SJSA1 (cell line): Measurements from ENCODE around the gene MOB3C. TPM values are rescaled to one million over a fixed set of nuclear protein-coding genes. Genes with fewer than 3 reads are reported as not detected.

Source experiments
- DNase-seq, 2 experiments: peaks; one replicate each; pipeline ENCODE4 v3.0.0-alpha.2; 2015 to 2020; ENCODE audit warnings: low spot score in 2 of 2, low read depth in 1 of 2
- H3K27ac ChIP-seq: fragments of 250-450 bp; sonication (Bioruptor Pico); 2 replicates; pipeline ENCODE4 v1.5.1; 2020; ENCODE audit warnings: mild to moderate bottlenecking, moderate library complexity
- H3K27me3 ChIP-seq: fragments of 250-450 bp; sonication (Bioruptor Pico); replicated peaks from 2 replicates; pipeline ENCODE4 v1.5.1; 2020; ENCODE audit warnings: mild to moderate bottlenecking, moderate library complexity
- H3K36me3 ChIP-seq: fragments of 250-450 bp; sonication (Bioruptor Pico); 2 replicates; pipeline ENCODE4 v1.5.1; 2020; ENCODE audit warnings: mild to moderate bottlenecking
- H3K4me1 ChIP-seq: fragments of 250-450 bp; sonication (Bioruptor Pico); replicated peaks from 2 replicates; pipeline ENCODE4 v1.6.1; 2021; ENCODE audit warnings: mild to moderate bottlenecking
- H3K4me3 ChIP-seq: fragments of 250-450 bp; sonication (Bioruptor Pico); 2 replicates; pipeline ENCODE4 v1.5.1; 2020; ENCODE audit warnings: mild to moderate bottlenecking
- H3K9me3 ChIP-seq: fragments of 250-450 bp; sonication (Bioruptor Pico); replicated peaks from 2 replicates; pipeline ENCODE4 v1.5.1; 2020; ENCODE audit warnings: mild to moderate bottlenecking
- total RNA-seq: library from RNA; depleted of rRNA; stranded (reverse); fragments of >200 nt; shearing (Covaris generic); gene quantifications from 2 replicates; pipeline ENCODE4 v1.2.3, GENCODE V29; 2014; rRNA removed

MOB3C gene
- total RNA-seq, 1 experiment from 2014 or later = 5.0 TPM

GRCh38 chr1:46569116-46569515 is 47.5 kb downstream of the MOB3C start:
- no peaks in the 10 kb centered on the region for H3K4me1 ChIP-seq
- H3K27ac ChIP-seq = no peak overlapping the region

GRCh38 chr1:46568461-46568891 is 48.1 kb downstream of the MOB3C start:
- Histone ChIP-seq H3K36me3 (peaks cover 9% of the 10 kb centered on the region), H3K4me1 (no peaks in the 10 kb centered on the region)

More at GRCh38 chr1:46569116-46569515, 47.5 kb downstream of the MOB3C start:
- Histone ChIP-seq H3K9me3 (no peaks in the 10 kb centered on the region), H3K36me3 (peaks cover 9% of the 10 kb centered on the region), H3K4me3 (no peak overlapping the region), H3K27me3 (no peaks in the 10 kb centered on the region)
- no peak for DNase-seq

GRCh38 chr1:46563341-46563740 is 53.3 kb downstream of the MOB3C start:
- DNase-seq = no peak
- Histone ChIP-seq H3K4me3 (no peak overlapping the region), H3K4me1 (no peaks in the 10 kb centered on the region), H3K27ac (no peak overlapping the region), H3K9me3 (no peaks in the 10 kb centered on the region), H3K27me3 (no peaks in the 10 kb centered on the region), H3K36me3 (peaks cover 15% of the 10 kb centered on the region)

More at GRCh38 chr1:46568461-46568891, 48.1 kb downstream of the MOB3C start:
- no peaks in the 10 kb centered on the region for H3K27me3 ChIP-seq
- no peak for DNase-seq
- H3K9me3 ChIP-seq = no peaks in the 10 kb centered on the region
- no peak overlapping the region for H3K4me3 ChIP-seq
- H3K27ac ChIP-seq = no peak overlapping the region

- no peak for DNase-seq
- Histone ChIP-seq H3K27me3 (no peaks in the 10 kb centered on the region), H3K9me3 (no peaks in the 10 kb centered on the region), H3K27ac (no peak overlapping the region), H3K4me3 (no peak overlapping the region), H3K4me1 (no peaks in the 10 kb centered on the region), H3K36me3 (peaks cover 10% of the 10 kb centered on the region)
Measured at GRCh38 chr1:46562498-46562897, 54.1 kb downstream of the MOB3C start.

- Histone ChIP-seq H3K4me1 (no peaks in the 10 kb centered on the region; the same call in 1 of the 2 replicates), H3K36me3 (peaks cover 7% of the 10 kb centered on the region), H3K27me3 (no peaks in the 10 kb centered on the region), H3K9me3 (no peaks in the 10 kb centered on the region), H3K27ac (no peak overlapping the region), H3K4me3 (no peak overlapping the region)
- no peak for DNase-seq
Measured at GRCh38 chr1:46558966-46559365, 57.6 kb downstream of the MOB3C start.

GRCh38 chr1:46558141-46558963 is 58.3 kb downstream of the MOB3C start:
- Histone ChIP-seq H3K4me1 (no peaks in the 10 kb centered on the region; the same call in 1 of the 2 replicates), H3K4me3 (no peak overlapping the region), H3K9me3 (no peaks in the 10 kb centered on the region), H3K36me3 (peaks cover 7% of the 10 kb centered on the region), H3K27ac (no peak overlapping the region), H3K27me3 (no peaks in the 10 kb centered on the region)
- DNase-seq = no peak

Other genes with a start within 250 kb of the MOB3C start
- 0.74 TPM in 1 of 2 replicates, not detected in the other for gene FAAH, start 222.5 kb downstream of the MOB3C start, total RNA-seq
- not detected in 2 replicates for gene DMBX1, start 127.0 kb downstream of the MOB3C start, total RNA-seq
- not detected in 2 replicates for gene KNCN, start 65.2 kb downstream of the MOB3C start, total RNA-seq
- gene MKNK1, start 12.5 kb downstream of the MOB3C start, total RNA-seq = 18.8 and 21.3 TPM in 2 replicates
- gene ATPAF1, start 51.6 kb upstream of the MOB3C start, total RNA-seq = 60.5 and 63.2 TPM in 2 replicates
- gene TEX38, start 55.0 kb upstream of the MOB3C start, total RNA-seq = not detected in 2 replicates
- gene EFCAB14, start 102.3 kb upstream of the MOB3C start, total RNA-seq = 65.3 and 98.7 TPM in 2 replicates
- gene CYP4B1, start 182.2 kb upstream of the MOB3C start, total RNA-seq = not detected in 2 replicates